Stimulated activated CD4-positive, alpha-beta T cell treated with anti-CD3 and anti-CD28 coated beads, Interleukin-2, amount 100 ng/mL, for 24 hours (primary cell): ENCODE results near the gene LMO3.

Experiments used
- DNase-seq, 2 donors: peaks; one replicate each; pipeline ENCODE4 v3.0.0-alpha.2; 2020

The LMO3 gene

GRCh38 chr12:16606117-16606200, at the start of gene LMO3:
Gene LMO3 (minus strand): TSS chr12:16606162. CDS start chr12:16600860, 5,302 bp downstream.
- DNase-seq: no peak

GRCh38 chr12:16636435-16637055, 30.6 kb upstream of the LMO3 start:
- no peak for DNase-seq

GRCh38 chr12:16634786-16635185, 28.8 kb upstream of the LMO3 start:
- no peak for DNase-seq

- DNase-seq: no peak
These were observed 21.0 kb upstream of the LMO3 start for GRCh38 chr12:16626991-16627390.

- DNase-seq: no peak
These were observed 16.4 kb upstream of the LMO3 start for GRCh38 chr12:16622338-16622737.

- no peak for DNase-seq
These were observed 13.6 kb upstream of the LMO3 start for GRCh38 chr12:16619537-16619936.

GRCh38 chr12:16618256-16618655, 12.3 kb upstream of the LMO3 start:
- no peak for DNase-seq

- DNase-seq: no peak
These were observed 7.2 kb upstream of the LMO3 start for GRCh38 chr12:16613199-16613598.

GRCh38 chr12:16612647-16613046, 6.7 kb upstream of the LMO3 start:
- no peak for DNase-seq

GRCh38 chr12:16611146-16611545, 5.2 kb upstream of the LMO3 start:
- no peak for DNase-seq

GRCh38 chr12:16610743-16611142, 4.8 kb upstream of the LMO3 start:
- no peak for DNase-seq

- no peak for DNase-seq
These were observed 4.1 kb upstream of the LMO3 start for GRCh38 chr12:16610001-16610585.

- no peak for DNase-seq
These were observed 3.1 kb upstream of the LMO3 start for GRCh38 chr12:16608946-16609539.

GRCh38 chr12:16607906-16608775, 2.2 kb upstream of the LMO3 start:
- no peak for DNase-seq

- DNase-seq: no peak
These were observed 1.0 kb upstream of the LMO3 start for GRCh38 chr12:16606991-16607390.

GRCh38 chr12:16606201-16606849, 363 bp upstream of the LMO3 start:
- DNase-seq: no peak

GRCh38 chr12:16605642-16606116, 283 bp downstream of the LMO3 start:
- DNase-seq: no peak

GRCh38 chr12:16604596-16605252, 1.2 kb downstream of the LMO3 start:
- DNase-seq: no peak

- no peak for DNase-seq
These were observed 1.9 kb downstream of the LMO3 start for GRCh38 chr12:16603916-16604575.

GRCh38 chr12:16603260-16603915, 2.6 kb downstream of the LMO3 start:
- no peak for DNase-seq

- DNase-seq: no peak
These were observed 3.5 kb downstream of the LMO3 start for GRCh38 chr12:16602412-16602811.

GRCh38 chr12:16600525-16600924, 5.4 kb downstream of the LMO3 start:
- DNase-seq: no peak
